Smooth muscle cell (in vitro differentiated cells): Measurements from ENCODE around the gene ZNF497. TPM values are rescaled to one million over a fixed set of nuclear protein-coding genes. Genes with fewer than 3 reads are reported as not detected.

Source experiments
- DNase-seq: peaks from one replicate; lab custom pipeline; 2025; ENCODE audit not compliant: unreplicated experiment; lab: John Stamatoyannopoulos, UW
- H2AFZ ChIP-seq: fragments of 200-600 bp; sonication (generic); 2 replicates; pipeline ENCODE4 v1.6.0; 2016; ENCODE audit warnings: antibody characterized with exemption, low read depth, mild to moderate bottlenecking
- H3F3A ChIP-seq: fragments of 200-600 bp; sonication (generic); 2 replicates; pipeline ENCODE4 v1.6.0; 2017; ENCODE audit warnings: antibody characterized with exemption, low read depth
- H3K27ac ChIP-seq: fragments of 200-600 bp; sonication (generic); 2 replicates; pipeline ENCODE4 v1.5.1; 2016; ENCODE audit warnings: low read depth, mild to moderate bottlenecking
- H3K27me3 ChIP-seq: fragments of 200-600 bp; sonication (generic); 2 replicates; pipeline ENCODE4 v1.6.1; 2016; ENCODE audit warnings: low read depth, mild to moderate bottlenecking
- H3K36me3 ChIP-seq: fragments of 200-600 bp; sonication (generic); 2 replicates; pipeline ENCODE4 v1.5.1; 2016; ENCODE audit warnings: low read depth
- H3K4me1 ChIP-seq: fragments of 200-600 bp; sonication (generic); 2 replicates; pipeline ENCODE4 v1.5.1; 2016; ENCODE audit warnings: low read depth
- H3K4me2 ChIP-seq: fragments of 200-600 bp; sonication (generic); 2 replicates; pipeline ENCODE4 v1.6.0; 2016; ENCODE audit warnings: mild to moderate bottlenecking
- H3K4me3 ChIP-seq: fragments of 200-600 bp; sonication (generic); 2 replicates; pipeline ENCODE4 v1.5.1; 2016; ENCODE audit warnings: mild to moderate bottlenecking
- H3K79me2 ChIP-seq: fragments of 200-600 bp; sonication (generic); 2 replicates; pipeline ENCODE4 v1.6.0; 2016; ENCODE audit warnings: low read depth, mild to moderate bottlenecking
- H3K9ac ChIP-seq: fragments of 200-600 bp; sonication (generic); 2 replicates; pipeline ENCODE4 v1.6.0; 2016; ENCODE audit warnings: low read depth
- H3K9me3 ChIP-seq: fragments of 200-600 bp; sonication (generic); replicated peaks from 2 replicates; pipeline ENCODE4 v1.5.1; 2016; ENCODE audit warnings: low read depth
- H4K20me1 ChIP-seq: fragments of 200-600 bp; sonication (generic); 2 replicates; pipeline ENCODE4 v1.6.0; 2016; ENCODE audit warnings: low read depth
- WGBS: methylation state at CpG from one replicate; pipeline ENCODE4 v1.1.7; 2016; ENCODE audit warnings: low lambda C conversion rate; 5-methylcytosine and 5-hydroxymethylcytosine counted together
- polyA plus RNA-seq: library from polyadenylated mRNA; unstranded; fragments of >200 nt; fragmentation: Nextera tagmentation; extraction: Ambion mirVana; gene quantifications from 2 replicates; pipeline ENCODE4 v1.2.1, GENCODE V29; 2016
- total RNA-seq: library from RNA; depleted of rRNA; stranded (reverse); fragments of >200 nt; gene quantifications from 2 replicates; pipeline ENCODE4 v1.2.3, GENCODE V29; 2014
- TF ChIP-seq, protein P1 (sequence below): fragments of 200-600 bp; sonication (generic); IDR thresholded peaks from 2 replicates; pipeline ENCODE4 v1.5.1; 2017; ENCODE audit warnings: borderline replicate concordance, mild to moderate bottlenecking, antibody characterized with exemption; ENCODE audit not compliant: insufficient read depth, poor library complexity, severe bottlenecking

Gene ZNF497
- total and polyA plus RNA-seq, 2 experiments from 2014 or later, result 0.58 to 4.6 TPM

DNA sequence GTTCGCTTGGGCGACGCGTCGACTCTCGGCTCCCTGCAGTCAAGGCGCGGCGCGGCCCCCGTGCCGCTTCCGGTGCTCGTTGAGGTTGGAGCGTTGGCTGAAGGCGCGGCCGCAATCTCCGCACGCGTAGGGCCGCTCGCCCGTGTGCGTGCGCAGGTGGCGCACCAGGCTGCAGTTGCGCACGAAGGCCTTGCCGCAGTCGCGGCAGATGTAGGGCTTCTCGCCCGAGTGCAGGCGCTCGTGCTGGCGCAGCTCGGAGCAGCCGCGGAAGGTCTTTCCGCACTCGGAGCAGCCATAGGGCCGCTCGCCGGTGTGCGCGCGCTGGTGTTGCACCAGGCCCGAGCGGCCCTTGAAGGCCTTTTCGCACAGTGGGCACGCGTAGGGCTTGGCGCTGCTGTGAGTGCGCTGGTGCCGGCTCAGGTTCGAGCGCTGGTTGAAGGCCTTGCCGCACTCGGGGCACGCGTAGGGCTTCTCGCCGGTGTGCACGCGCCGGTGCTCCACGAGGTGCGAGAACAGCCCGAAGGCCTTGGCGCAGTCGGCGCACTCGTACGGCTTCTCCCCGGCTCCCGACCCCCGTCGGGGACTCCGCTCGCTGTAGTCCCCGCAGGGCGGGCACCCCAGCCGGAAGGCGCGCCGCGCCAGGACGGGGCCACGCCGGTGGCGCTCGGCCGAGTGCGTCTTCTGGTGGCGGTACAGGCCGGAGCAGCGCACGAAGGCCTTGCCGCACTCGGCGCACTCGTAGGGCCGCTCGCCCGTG is 5.3 kb upstream of the ZNF497 start:
- no peaks in the 10 kb centered on the region for H3K27me3 ChIP-seq

DNA sequence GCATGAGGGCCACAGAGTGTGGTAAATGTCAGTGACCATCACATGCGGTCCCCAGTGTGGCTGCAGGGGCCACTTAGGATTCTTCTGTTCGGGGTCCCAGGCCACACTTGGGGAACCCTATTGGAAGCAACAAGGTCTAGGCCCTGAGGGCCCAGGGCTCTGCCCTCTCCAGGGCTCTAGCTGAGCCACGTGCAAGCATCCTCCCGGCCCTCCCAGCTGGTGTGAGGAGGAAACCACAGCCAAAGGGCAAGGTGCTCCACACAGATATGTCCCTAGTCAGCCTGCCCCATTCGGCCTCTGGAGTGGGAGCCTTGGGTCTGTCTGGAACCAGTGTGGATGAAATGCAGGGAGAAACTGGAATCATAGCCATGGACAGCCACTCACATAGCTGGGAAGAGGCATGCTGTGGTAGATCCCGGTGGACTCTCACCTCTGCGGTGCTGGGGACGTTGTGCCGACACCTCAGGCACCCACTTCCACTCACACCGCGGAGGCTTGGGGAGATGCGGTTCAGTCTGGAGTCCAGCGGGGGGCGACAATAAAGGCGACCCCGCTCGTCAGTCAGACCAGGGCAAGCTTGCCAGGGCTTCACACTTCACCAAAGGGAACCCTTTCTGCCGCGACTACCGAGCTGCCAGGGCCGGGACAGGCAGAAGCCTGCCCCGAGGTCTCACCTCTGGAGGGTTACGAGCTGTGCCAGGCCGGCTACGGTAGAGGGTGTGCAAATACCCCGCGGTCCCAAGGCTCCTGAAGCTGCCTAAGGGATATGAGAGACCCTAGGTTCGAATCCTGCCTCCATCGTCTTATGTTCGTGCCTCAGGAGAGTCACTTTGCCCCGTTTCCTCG is 4.3 kb upstream of the ZNF497 start:
- Histone ChIP-seq H3K4me2 (no peak overlapping the region), H3F3A (no peaks in the 10 kb centered on the region), H3K4me3 (no peak overlapping the region), H3K79me2 (no peaks in the 10 kb centered on the region), H3K27ac (no peak overlapping the region), H4K20me1 (no peaks in the 10 kb centered on the region), H3K9ac (no peak overlapping the region), H3K27me3 (no peaks in the 10 kb centered on the region), H2AFZ (no peak overlapping the region), H3K9me3 (no peaks in the 10 kb centered on the region), H3K36me3 (no peaks in the 10 kb centered on the region), H3K4me1 (peaks cover under 1% of the 10 kb centered on the region)
- TF ChIP-seq, protein P1, sequence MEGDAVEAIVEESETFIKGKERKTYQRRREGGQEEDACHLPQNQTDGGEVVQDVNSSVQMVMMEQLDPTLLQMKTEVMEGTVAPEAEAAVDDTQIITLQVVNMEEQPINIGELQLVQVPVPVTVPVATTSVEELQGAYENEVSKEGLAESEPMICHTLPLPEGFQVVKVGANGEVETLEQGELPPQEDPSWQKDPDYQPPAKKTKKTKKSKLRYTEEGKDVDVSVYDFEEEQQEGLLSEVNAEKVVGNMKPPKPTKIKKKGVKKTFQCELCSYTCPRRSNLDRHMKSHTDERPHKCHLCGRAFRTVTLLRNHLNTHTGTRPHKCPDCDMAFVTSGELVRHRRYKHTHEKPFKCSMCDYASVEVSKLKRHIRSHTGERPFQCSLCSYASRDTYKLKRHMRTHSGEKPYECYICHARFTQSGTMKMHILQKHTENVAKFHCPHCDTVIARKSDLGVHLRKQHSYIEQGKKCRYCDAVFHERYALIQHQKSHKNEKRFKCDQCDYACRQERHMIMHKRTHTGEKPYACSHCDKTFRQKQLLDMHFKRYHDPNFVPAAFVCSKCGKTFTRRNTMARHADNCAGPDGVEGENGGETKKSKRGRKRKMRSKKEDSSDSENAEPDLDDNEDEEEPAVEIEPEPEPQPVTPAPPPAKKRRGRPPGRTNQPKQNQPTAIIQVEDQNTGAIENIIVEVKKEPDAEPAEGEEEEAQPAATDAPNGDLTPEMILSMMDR, result no peak
- WGBS, result 95% methylated on average over 32 of the region's 32 CpGs
- DNase-seq, result no peak

More for the DNA sequence above, 5.3 kb upstream of the ZNF497 start:
- DNase-seq, result no peak
- Histone ChIP-seq H3K79me2 (no peaks in the 10 kb centered on the region), H2AFZ (no peak overlapping the region), H3K4me2 (no peak overlapping the region), H3K4me3 (no peak overlapping the region), H3F3A (no peaks in the 10 kb centered on the region), H3K4me1 (no peaks in the 10 kb centered on the region), H3K27ac (no peak overlapping the region), H3K9me3 (no peaks in the 10 kb centered on the region), H4K20me1 (no peaks in the 10 kb centered on the region), H3K36me3 (no peaks in the 10 kb centered on the region), H3K9ac (no peak overlapping the region)
- TF ChIP-seq, protein P1, result no peak
- WGBS, result 97% methylated on average over 97 of the region's 106 CpGs

DNA sequence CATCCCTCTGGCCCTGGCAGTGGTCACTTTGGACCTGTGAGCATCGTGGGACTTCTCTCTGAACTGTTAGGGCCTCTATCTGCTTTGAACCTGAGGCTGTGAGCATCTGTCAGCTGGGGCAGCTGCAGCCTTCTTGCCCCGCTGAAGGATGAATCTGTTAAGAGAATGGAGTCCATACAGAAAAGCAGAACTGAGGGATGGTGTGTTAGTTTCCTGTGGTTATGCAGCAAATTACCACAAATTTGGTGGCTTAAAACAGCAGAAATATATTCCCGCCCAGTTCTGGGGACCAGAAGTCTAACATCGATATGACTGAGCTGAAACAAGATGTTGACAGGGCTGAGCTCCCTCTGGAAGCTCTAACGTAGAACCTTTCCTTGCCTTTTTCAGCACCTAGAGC is 1.6 kb upstream of the ZNF497 start:
- Histone ChIP-seq H3F3A (no peaks in the 10 kb centered on the region), H3K27ac (no peak overlapping the region), H3K4me2 (no peak overlapping the region), H3K9me3 (no peaks in the 10 kb centered on the region), H3K79me2 (no peaks in the 10 kb centered on the region), H3K36me3 (no peaks in the 10 kb centered on the region), H3K4me1 (peaks cover 7% of the 10 kb centered on the region), H4K20me1 (no peaks in the 10 kb centered on the region), H2AFZ (no peak overlapping the region), H3K9ac (no peak overlapping the region), H3K27me3 (no peaks in the 10 kb centered on the region), H3K4me3 (no peak overlapping the region)
- 92% methylated on average over 5 of the region's 5 CpGs for WGBS
- no peak for DNase-seq
- TF ChIP-seq, protein P1, result no peak
